Fibroblast of skin of right quadriceps (primary cell): ENCODE results near the gene NRF1.

Source experiments
- DNase-seq: peaks from one replicate; pipeline ENCODE4 v3.0.0-alpha.2; 2013

NRF1 gene

DNA sequence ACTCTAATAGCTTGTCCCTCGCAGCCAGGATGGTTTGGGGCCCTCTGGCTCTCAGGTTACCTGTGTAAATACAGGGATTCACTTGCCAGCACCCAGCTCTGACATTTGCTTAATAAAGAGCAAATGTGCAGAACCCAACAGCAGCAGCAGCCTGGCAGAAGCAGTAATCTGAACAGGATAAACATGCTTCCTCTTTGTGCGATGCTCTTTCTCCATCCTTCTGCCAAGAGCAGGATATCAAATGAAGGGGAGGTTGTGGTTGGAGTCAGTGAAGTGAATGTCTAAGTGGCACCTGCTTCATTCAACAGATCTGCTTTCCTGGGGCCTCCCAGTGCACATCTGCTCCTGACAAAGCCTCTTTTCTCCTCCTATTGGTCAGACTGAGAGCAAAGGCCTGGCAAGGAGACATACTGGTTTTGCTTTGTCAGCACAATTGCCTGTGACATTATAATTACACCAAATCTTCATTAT, 130.3 kb downstream of the NRF1 start:
- no peak for DNase-seq

- no peak for DNase-seq
Observed at GRCh38 chr7:129742256-129742655, 130.7 kb downstream of the NRF1 start.

DNA sequence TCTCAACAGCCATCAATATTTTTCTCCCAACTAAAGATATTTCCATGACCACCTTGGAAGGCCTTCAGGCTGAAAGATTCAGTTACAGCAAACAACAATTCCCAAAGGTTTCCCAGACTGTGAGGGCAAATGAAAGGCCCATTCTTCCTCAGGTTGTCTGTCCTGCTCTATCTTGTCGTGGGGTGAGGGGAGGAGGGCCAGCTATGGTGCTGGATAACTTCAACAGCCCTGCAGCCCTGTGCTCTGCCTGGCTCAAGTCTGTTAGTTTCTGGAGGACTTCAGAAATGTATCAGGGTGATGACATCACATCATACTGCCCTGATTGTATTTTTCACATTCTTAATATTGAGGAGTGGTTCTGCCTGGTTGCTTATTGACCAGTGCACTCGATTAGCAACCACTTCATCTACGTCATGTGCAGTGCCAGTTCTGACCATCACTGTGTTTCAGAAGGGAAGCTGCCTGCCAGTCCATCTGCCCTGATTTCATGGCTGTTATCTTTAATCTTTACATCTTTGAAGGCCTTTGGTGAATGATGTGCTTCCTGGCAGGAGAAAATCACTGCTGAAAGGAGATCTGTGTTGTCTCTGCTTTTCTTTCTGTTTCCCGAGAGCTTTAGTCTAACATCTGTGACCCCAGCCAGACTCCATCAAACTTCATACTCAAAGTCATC, 135.5 kb downstream of the NRF1 start:
- no peak for DNase-seq

- DNase-seq = peak; percentile 7
Observed at GRCh38 chr7:129748356-129749109, 137.0 kb downstream of the NRF1 start.

- no peak for DNase-seq
Observed at GRCh38 chr7:129750091-129750490, 138.6 kb downstream of the NRF1 start.

- DNase-seq = no peak
Observed at GRCh38 chr7:129750501-129750900, 139.0 kb downstream of the NRF1 start.

DNA sequence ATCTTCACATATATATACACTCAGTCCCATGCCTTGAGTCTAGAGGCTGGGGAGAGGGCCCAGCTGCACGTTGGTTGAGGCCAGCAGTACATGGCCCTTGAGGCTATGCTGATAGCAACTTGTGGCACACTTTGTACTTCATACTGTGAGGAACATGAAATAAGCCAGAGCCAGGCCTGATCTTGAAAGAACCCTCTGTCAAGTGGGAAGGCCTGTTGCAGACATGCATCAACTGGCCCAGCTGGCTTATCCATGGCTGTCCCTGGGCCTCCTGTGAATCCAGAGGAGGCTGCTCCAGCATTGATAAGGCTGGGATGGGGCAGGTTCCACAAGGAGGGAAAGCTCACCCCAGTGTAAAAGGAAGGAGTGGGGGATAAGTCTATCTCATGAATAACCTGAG, 140.4 kb downstream of the NRF1 start:
- no peak for DNase-seq

DNA sequence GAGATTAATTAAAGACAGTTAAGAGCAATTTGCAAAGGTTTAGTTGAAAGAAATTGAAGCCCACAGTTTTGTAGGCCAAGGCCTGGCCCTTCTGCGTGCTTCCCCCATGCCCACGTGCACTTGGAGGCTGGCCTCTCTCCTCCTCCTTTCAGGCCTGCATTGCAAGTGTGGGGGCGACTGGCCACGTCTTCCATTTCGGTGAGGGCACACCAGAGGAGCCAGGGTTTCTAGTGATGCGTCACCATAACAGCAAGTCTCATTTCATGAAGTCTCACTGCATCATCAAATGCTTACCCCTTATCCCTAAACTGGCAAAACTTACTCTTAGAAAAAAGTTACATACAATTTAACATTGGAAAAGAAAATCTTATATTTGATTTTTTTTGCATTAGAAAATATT, 141.2 kb downstream of the NRF1 start:
- no peak for DNase-seq

DNA sequence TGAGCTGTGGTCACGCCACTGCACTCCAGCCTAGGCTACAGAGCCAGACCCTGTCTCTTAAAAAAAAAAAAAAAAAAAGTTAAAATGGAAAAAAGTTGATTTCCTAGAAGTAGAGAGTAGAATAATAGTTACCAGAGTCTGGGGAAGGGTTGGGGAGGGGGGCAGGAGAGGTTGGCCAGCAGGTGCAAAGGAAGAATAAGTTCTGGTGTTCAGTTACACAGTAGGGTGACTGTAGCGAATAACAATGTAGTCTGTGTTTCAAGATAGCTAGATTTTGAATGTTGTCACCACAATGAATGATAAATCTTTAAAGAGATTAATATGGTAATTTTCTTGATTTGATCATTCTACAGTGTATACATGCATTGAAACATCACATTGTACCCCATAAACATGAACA, 142.9 kb downstream of the NRF1 start:
- DNase-seq = no peak

DNA sequence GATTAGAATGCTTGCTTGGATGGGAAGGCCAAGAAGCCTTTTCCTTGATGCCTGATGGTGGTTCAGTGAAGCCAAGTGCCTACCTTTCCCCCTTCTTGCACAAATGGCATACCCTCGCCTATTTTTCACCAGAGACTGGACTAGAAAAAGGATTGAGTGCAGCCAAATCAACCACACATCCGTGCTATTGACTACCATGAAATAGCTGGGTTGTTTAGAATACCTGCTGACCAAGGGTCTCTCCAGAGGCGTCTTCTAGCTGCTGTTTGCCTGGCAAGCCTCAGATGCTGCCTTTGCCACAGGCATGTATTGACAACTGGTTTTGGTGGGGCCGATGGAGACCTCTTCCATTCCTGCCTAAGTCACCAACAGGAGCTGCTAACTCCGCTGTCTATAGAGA, 146.5 kb downstream of the NRF1 start:
- no peak for DNase-seq

DNA sequence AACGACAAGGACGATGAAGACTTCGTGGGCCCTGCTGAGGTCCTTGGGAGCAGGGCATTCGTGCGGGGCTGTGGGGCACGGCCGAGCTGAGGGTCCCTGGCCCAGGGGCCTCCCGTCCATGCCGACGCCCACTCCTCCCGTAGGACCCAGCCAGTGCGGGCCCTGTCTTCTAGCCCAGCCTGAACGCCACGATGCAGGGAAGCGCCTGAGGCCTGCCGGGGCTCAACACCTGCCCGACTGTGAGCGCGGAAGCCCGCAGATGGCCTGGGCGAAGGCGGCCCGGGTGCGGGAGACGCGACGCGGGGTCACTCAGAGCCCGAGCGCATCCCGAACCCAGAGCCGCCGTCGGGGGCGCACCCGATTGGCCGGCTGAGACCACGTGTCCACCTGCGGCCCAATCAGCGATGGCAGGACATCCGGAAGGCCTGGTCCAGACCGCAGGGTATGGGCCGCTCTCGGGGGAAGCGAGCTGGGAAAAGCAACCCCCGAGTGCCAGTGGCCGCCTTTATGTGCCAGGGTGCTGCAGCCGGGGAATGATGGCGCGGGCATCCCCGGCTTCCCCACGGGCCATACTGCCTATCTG, 151.0 kb downstream of the NRF1 start:
- no peak for DNase-seq

- DNase-seq = no peak
Observed at GRCh38 chr7:129764247-129765084, 152.9 kb downstream of the NRF1 start.

DNA sequence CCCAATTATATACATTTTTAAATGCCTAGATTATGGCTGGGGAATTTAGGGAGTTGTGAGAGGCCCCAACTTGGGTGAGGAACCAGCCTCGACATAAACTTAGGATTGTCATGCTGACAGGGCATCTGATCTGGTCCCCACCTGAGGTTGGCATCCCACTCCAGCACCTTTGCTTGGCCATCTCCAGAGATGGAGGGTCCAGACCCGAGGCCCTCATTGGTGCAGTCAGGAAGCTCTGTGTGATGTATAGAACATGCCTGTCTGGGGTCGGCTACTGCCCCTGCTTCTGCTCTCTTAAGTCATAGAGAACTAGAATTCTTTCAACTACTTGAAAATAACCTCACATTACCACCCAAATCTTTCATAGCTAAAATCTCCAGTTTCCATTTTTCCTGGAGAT, 153.8 kb downstream of the NRF1 start:
- DNase-seq = no peak

DNA sequence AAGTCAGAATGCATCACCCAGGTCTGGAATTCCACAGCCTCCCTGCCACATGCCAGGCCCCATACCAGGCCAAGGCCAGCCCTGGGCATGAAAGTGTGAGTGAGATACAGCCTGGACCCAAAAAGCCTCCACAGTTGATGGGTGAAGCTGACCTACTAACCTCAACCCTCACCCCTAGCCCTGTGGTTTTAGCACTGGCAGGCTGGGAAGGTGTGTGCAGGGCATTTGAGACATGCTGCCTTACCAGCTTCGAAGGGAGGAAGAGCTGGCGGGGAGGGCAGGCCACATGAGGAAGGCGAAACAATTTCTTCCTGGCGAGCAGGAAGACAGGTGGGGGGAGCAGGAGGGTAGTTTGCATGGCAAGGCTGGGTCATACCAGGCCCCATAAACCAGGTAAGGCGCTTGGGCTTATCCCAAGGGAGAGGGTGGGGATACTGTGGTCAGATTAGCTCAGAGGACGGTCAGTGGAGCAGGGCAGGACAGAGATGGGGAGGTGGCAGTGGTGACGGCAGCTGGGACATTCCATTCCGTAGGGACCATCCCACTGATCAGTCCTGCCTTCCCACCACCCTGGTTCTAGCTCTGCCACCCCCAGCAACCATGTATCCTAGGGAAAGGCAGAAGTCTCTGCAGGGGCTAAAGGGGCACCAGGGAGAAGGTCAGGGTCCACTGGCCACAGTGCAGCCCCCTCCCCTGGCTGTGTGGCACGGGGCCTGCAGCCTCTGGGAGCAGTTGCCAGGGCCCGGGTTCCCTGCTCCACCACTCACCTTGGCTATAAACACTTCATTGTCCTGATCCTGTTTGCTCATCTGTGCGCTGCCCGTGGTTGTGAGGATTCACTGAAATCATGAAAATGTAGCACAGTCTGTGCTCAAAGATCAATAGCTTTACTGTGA, 155.8 kb downstream of the NRF1 start:
- no peak for DNase-seq

- DNase-seq = no peak
Observed at GRCh38 chr7:129768614-129769399, 157.3 kb downstream of the NRF1 start.

- no peak for DNase-seq
Observed at GRCh38 chr7:129769400-129769774, 157.9 kb downstream of the NRF1 start.

- DNase-seq = no peak
Observed at GRCh38 chr7:129769866-129770808, 158.6 kb downstream of the NRF1 start.

DNA sequence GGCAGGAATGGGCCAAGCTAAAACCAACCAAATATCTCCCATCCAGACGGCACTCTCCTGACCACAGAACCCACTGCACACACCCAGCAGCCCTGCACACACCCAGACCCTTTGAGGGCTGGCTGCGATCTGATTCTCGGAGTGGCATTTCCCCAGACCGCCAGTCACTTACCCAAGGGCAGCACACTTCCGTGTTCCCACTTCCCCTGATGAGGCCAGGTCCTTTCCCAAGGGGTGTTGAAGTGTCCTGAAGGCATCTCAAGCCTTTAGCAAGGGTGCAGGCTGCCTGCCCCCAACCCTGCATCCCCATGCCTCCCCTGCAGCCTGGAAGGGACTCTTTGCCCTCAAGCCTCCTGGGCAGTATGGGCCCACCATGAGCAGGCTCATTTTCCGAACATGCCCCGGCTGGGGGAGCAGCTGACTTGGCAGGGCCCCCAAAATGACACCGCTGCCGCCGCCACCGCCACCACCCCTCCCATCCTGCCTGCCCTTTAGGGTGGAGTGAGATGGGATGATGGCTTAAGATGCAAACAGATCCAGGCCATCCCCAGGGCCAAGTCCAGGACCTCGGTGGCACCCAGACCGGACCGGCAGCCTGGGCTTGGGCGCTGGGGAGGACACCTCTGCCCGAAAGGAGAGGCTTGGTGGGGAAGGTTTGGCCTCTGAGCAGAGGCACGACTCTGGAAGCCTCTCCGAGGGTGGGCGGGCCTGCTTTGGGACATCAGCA, 159.8 kb downstream of the NRF1 start:
- DNase-seq = no peak

DNA sequence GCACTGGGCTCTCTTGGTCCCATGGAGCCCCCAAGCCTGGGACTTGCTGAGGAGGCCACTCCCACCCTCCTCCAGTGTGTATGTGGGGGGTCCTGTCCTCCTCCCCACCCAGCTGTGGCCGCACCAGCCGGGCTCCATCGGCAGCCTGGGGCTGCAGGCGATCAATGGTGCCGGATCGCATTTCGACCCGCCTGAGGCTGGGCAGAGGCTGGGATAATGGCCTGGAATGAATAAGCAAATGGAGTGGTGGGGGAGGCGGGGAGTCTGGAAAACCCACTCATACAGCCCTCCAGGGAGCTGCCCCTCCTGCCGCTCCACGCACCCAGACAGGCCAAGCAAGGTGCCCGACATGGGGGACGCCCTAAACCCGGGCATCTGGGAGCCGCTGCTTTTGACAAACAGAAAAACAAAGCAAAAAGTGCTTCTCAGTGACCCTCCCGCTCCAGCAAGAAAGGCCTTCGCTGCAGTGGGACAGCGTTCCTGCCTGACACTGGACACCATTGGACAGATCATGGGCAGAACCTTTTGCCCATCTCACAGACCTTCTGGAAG, 160.5 kb downstream of the NRF1 start:
- no peak for DNase-seq
